ENCODE results near the gene FGR.

DNA sequence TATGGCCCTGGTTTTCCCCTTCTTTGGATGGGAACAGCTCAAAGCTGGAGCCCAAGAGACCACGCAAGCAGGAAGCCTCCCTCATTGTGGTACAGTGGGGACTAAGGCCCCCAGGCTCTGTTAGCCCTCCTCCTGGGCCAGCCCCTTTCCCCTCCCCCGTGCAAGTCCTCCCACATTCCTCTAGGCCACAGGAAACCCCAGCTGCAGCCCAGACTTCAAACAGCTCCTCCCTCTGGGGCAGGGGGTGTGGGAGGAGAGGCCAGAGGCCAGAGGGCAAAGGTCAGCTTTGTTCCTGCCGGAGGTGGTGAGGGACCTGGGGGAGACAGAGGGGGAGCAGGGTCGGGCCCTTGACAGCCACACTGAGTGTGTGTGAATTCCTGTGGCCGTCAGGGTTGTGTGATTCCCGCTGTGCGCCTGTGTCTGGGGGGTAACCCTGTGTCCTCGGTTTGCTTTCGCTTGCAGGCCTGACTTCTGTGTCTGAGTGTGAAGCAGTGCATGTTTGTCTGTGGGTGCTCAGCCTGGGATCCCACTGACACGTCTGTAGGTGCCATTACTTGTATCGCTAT is 27.7 kb downstream of the FGR start:
- TF ChIP-seq, protein P1, sequence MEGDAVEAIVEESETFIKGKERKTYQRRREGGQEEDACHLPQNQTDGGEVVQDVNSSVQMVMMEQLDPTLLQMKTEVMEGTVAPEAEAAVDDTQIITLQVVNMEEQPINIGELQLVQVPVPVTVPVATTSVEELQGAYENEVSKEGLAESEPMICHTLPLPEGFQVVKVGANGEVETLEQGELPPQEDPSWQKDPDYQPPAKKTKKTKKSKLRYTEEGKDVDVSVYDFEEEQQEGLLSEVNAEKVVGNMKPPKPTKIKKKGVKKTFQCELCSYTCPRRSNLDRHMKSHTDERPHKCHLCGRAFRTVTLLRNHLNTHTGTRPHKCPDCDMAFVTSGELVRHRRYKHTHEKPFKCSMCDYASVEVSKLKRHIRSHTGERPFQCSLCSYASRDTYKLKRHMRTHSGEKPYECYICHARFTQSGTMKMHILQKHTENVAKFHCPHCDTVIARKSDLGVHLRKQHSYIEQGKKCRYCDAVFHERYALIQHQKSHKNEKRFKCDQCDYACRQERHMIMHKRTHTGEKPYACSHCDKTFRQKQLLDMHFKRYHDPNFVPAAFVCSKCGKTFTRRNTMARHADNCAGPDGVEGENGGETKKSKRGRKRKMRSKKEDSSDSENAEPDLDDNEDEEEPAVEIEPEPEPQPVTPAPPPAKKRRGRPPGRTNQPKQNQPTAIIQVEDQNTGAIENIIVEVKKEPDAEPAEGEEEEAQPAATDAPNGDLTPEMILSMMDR (IDR thresholded peaks at IDR 0.05), result no peak
- no peak for TF ChIP-seq POLR2A (IDR thresholded peaks at IDR 0.05)

Measured in heart left ventricle (tissue), 13 donors.